ENCODE data around the gene REELD1. TPM values are rescaled to one million over a fixed set of nuclear protein-coding genes. Genes with fewer than 3 reads are reported as not detected.

REELD1 gene
- total and polyA plus RNA-seq, 4 experiments from 2014 or later = 0.11 to 0.58 (median 0.42) TPM; not detected in 1

GRCh38 chr4:146224326-146224966, 10.1 kb downstream of the REELD1 start:
- no peak overlapping the region for H3K27ac ChIP-seq (ENCODE audit: low read depth, low read length)
- CTCF ChIA-PET (ENCODE audit: partially characterized antibody) = interaction anchor here (1.6 kb wide), 1 partner anchor 14 kb away, joined by 3 read pairs; no protein-coding TSS in a partner anchor
- H3K9me3 ChIP-seq (ENCODE audit: control insufficient read depth in 1 of 2, low read length in 2 of 2) = no peaks in the 10 kb centered on the region
- Mint-ChIP-seq H3K36me3 (no peaks in the 10 kb centered on the region), H3K27ac (no peak overlapping the region), H3K4me1 (no peaks in the 10 kb centered on the region), H3K9me3 (no peaks in the 10 kb centered on the region), H3K27me3 (no peaks in the 10 kb centered on the region), H3K4me3 (no peak overlapping the region)
- H3K27me3 ChIP-seq (ENCODE audit: insufficient read depth, low read length) = no peaks in the 10 kb centered on the region
- H3K36me3 ChIP-seq (ENCODE audit: insufficient read depth, low read length) = no peaks in the 10 kb centered on the region
- H3K4me1 ChIP-seq (ENCODE audit: insufficient read depth, low read length) = no peaks in the 10 kb centered on the region
- intact Hi-C loops (cut with micrococcal nuclease) = no loop called here
- DNase-seq = no peak
- POLR2A ChIA-PET (ENCODE audit: partially characterized antibody) = no interaction called here
- no peak overlapping the region for H3K4me3 ChIP-seq (ENCODE audit: low read length in 2 of 2)

GRCh38 chr4:146229406-146229805, 15.1 kb downstream of the REELD1 start:
- Histone ChIP-seq H3K36me3 (ENCODE audit: insufficient read depth, low read length) (no peaks in the 10 kb centered on the region), H3K4me1 (ENCODE audit: insufficient read depth, low read length) (no peaks in the 10 kb centered on the region), H3K27ac (ENCODE audit: low read depth, low read length) (no peak overlapping the region), H3K4me3 (ENCODE audit: low read length in 2 of 2) (no peak overlapping the region), H3K9me3 (ENCODE audit: control insufficient read depth in 1 of 2, low read length in 2 of 2) (no peaks in the 10 kb centered on the region), H3K27me3 (ENCODE audit: insufficient read depth, low read length) (no peaks in the 10 kb centered on the region)
- no peaks in the 10 kb centered on the region for H3K27me3 Mint-ChIP-seq
- no peaks in the 10 kb centered on the region for H3K4me1 Mint-ChIP-seq
- no peaks in the 10 kb centered on the region for H3K36me3 Mint-ChIP-seq
- ChIA-PET POLR2A (ENCODE audit: partially characterized antibody) (no interaction called here), CTCF (ENCODE audit: partially characterized antibody) (no interaction called here)
- DNase-seq = no peak
- no peak overlapping the region for H3K4me3 Mint-ChIP-seq
- H3K9me3 Mint-ChIP-seq = peaks cover 0 to 4% (median 0%) of the 10 kb centered on the region in 8 donors
- no peak overlapping the region for H3K27ac Mint-ChIP-seq
- intact Hi-C loops (cut with micrococcal nuclease) = no loop called here

- ChIA-PET CTCF (ENCODE audit: partially characterized antibody) (interaction anchor here (1.2 kb wide), 1 partner anchor 10 kb away, joined by 3 read pairs; no protein-coding TSS in a partner anchor), POLR2A (ENCODE audit: partially characterized antibody) (no interaction called here)
- H3K27me3 Mint-ChIP-seq = peaks cover 2 to 5% of the 10 kb centered on the region in 2 donors
- no peaks in the 10 kb centered on the region for H3K36me3 Mint-ChIP-seq
- no peak for DNase-seq
- no peak overlapping the region for H3K27ac Mint-ChIP-seq
- Histone ChIP-seq H3K27me3 (ENCODE audit: insufficient read depth, low read length) (no peaks in the 10 kb centered on the region), H3K36me3 (ENCODE audit: insufficient read depth, low read length) (no peaks in the 10 kb centered on the region), H3K9me3 (ENCODE audit: control insufficient read depth in 1 of 2, low read length in 2 of 2) (no peaks in the 10 kb centered on the region), H3K4me3 (ENCODE audit: low read length in 2 of 2) (no peak overlapping the region), H3K27ac (ENCODE audit: low read depth, low read length) (no peak overlapping the region), H3K4me1 (ENCODE audit: insufficient read depth, low read length) (no peaks in the 10 kb centered on the region)
- H3K9me3 Mint-ChIP-seq = peaks cover 0 to 4% (median 0%) of the 10 kb centered on the region in 8 donors
- intact Hi-C loops (cut with micrococcal nuclease) = no loop called here
- no peak overlapping the region for H3K4me3 Mint-ChIP-seq
- H3K4me1 Mint-ChIP-seq = no peaks in the 10 kb centered on the region
Observed at GRCh38 chr4:146232131-146232722, 17.9 kb downstream of the REELD1 start.

DNA sequence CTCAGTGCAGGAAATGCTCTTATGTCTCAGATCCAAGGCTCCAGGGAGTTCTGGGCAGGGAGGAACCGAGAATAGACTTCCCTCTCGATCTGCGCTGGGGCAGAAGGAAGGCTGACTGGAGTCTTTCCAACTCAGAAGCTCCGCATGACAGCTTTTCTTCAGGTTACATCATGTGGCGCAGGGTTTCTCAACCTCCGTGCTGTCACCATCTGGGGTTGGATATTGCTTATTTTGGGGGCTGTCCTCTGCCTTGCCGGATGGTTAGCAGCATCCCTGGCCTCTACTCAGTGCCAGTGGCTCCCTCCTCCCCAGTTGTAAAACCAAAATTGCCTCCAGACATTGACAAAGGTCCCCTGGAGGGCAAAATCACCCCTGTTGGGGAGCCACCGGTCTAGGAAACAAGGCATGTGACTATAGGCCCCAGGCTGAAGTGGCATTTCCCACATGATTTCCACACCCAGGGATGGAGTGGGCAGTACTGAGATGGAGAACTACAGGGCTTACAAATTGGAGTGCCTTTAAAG, 21.4 kb downstream of the REELD1 start:
- no peak overlapping the region for H3K27ac Mint-ChIP-seq

GRCh38 chr4:146236216-146236615, 21.9 kb downstream of the REELD1 start:
- H3K9me3 ChIP-seq (ENCODE audit: control insufficient read depth in 1 of 2, low read length in 2 of 2) = no peaks in the 10 kb centered on the region
- Mint-ChIP-seq H3K9me3 (peaks cover 0 to 4% (median 0%) of the 10 kb centered on the region in 8 donors), H3K4me3 (no peak overlapping the region), H3K27ac (no peak overlapping the region), H3K4me1 (no peaks in the 10 kb centered on the region), H3K27me3 (peaks cover 4 to 8% of the 10 kb centered on the region in 2 donors), H3K36me3 (no peaks in the 10 kb centered on the region)
- no peaks in the 10 kb centered on the region for H3K4me1 ChIP-seq (ENCODE audit: insufficient read depth, low read length)
- H3K36me3 ChIP-seq (ENCODE audit: insufficient read depth, low read length) = no peaks in the 10 kb centered on the region
- ChIA-PET CTCF (ENCODE audit: partially characterized antibody) (interaction anchor here (1.5 kb wide), 1 partner anchor 8 kb away, joined by 5 read pairs; no protein-coding TSS in a partner anchor), POLR2A (ENCODE audit: partially characterized antibody) (no interaction called here)
- no peak for DNase-seq
- intact Hi-C loops (cut with micrococcal nuclease) = no loop called here
- H3K27ac ChIP-seq (ENCODE audit: low read depth, low read length) = no peak overlapping the region
- H3K27me3 ChIP-seq (ENCODE audit: insufficient read depth, low read length) = no peaks in the 10 kb centered on the region
- H3K4me3 ChIP-seq (ENCODE audit: low read length in 2 of 2) = no peak overlapping the region

More for the DNA sequence above, 21.4 kb downstream of the REELD1 start:
- ChIA-PET CTCF (ENCODE audit: partially characterized antibody) (interaction anchor here (1.0 to 1.4 kb wide), 2 partner anchors 9 to 861 kb away, joined by 3 to 5 read pairs; no protein-coding TSS in a partner anchor), POLR2A (ENCODE audit: partially characterized antibody) (no interaction called here)
- Mint-ChIP-seq H3K36me3 (no peaks in the 10 kb centered on the region), H3K4me1 (no peaks in the 10 kb centered on the region), H3K27me3 (peaks cover 4 to 8% of the 10 kb centered on the region in 2 donors), H3K4me3 (no peak overlapping the region), H3K9me3 (peaks cover 0 to 4% (median 0%) of the 10 kb centered on the region in 8 donors)
- Histone ChIP-seq H3K9me3 (ENCODE audit: control insufficient read depth in 1 of 2, low read length in 2 of 2) (no peaks in the 10 kb centered on the region), H3K27me3 (ENCODE audit: insufficient read depth, low read length) (no peaks in the 10 kb centered on the region), H3K4me1 (ENCODE audit: insufficient read depth, low read length) (no peaks in the 10 kb centered on the region), H3K27ac (ENCODE audit: low read depth, low read length) (no peak overlapping the region), H3K4me3 (ENCODE audit: low read length in 2 of 2) (no peak overlapping the region), H3K36me3 (ENCODE audit: insufficient read depth, low read length) (no peaks in the 10 kb centered on the region)
- intact Hi-C loops (cut with micrococcal nuclease) = no loop called here
- DNase-seq = no peak

DNA sequence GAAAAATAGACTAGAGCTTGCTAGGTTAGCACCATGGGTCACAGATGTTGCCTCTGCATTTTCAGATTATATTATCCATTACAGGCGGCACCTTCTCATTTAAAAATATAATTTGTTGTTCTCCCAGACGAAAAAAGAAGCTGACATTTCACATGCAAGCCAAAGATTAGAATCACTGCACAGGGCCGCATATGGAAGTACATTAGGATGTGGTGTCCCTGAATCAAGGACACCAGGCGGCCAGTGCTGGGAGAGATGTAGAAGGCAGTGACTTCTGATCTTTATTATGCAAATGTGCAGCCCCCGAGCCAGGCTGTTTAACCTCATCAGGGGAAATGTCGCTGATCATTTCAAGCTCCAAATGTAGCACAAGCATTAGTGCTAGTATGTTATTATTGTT, 22.8 kb downstream of the REELD1 start:
- H3K4me3 Mint-ChIP-seq = no peak overlapping the region
- H3K27ac Mint-ChIP-seq = no peak overlapping the region
- DNase-seq = no peak
- no peak overlapping the region for H3K27ac ChIP-seq (ENCODE audit: low read depth, low read length)
- intact Hi-C loops (cut with micrococcal nuclease) = no loop called here
- H3K9me3 ChIP-seq (ENCODE audit: control insufficient read depth in 1 of 2, low read length in 2 of 2) = no peaks in the 10 kb centered on the region
- no peaks in the 10 kb centered on the region for H3K4me1 ChIP-seq (ENCODE audit: insufficient read depth, low read length)
- CTCF ChIA-PET (ENCODE audit: partially characterized antibody) = interaction anchor here (1.4 to 1.5 kb wide), 2 partner anchors 9 to 860 kb away, joined by 4 to 5 read pairs; no protein-coding TSS in a partner anchor
- no peaks in the 10 kb centered on the region for H3K36me3 ChIP-seq (ENCODE audit: insufficient read depth, low read length)
- H3K27me3 ChIP-seq (ENCODE audit: insufficient read depth, low read length) = no peaks in the 10 kb centered on the region
- no peak overlapping the region for H3K4me3 ChIP-seq (ENCODE audit: low read length in 2 of 2)
- POLR2A ChIA-PET (ENCODE audit: partially characterized antibody) = no interaction called here
- H3K9me3 Mint-ChIP-seq = peaks cover 0 to 2% (median 0%) of the 10 kb centered on the region in 8 donors
- no peaks in the 10 kb centered on the region for H3K36me3 Mint-ChIP-seq
- peaks cover 2 to 4% (median 3%) of the 10 kb centered on the region in 4 donors for H3K4me1 Mint-ChIP-seq
- H3K27me3 Mint-ChIP-seq = peaks cover 4 to 11% of the 10 kb centered on the region in 2 donors

DNA sequence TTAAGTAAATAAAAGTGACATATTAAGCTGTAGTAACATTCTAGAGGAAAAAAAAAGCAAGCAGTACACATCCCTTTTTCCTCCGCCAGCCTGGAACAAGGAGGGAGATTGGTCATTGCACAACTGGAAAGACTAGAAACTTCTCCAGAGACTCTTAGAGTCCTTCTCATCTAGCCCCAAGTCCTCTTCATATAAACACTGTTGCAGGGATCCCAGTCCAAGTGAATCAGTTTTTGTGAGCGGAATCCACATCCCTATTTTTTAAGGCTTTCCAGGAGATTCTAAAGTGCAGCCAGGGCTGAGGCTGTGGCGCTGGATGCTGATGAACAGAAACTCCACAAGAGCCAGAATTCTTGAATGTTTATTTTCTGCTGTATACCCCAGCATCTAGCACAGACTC, 23.8 kb downstream of the REELD1 start:
- Mint-ChIP-seq H3K27me3 (peaks cover 4 to 11% of the 10 kb centered on the region in 2 donors), H3K27ac (no peak overlapping the region), H3K4me3 (no peak overlapping the region), H3K9me3 (no peaks in the 10 kb centered on the region), H3K36me3 (no peaks in the 10 kb centered on the region), H3K4me1 (peaks cover 4 to 5% (median 5%) of the 10 kb centered on the region in 4 donors)
- Histone ChIP-seq H3K4me3 (ENCODE audit: low read length in 2 of 2) (no peak overlapping the region), H3K4me1 (ENCODE audit: insufficient read depth, low read length) (peaks cover 2% of the 10 kb centered on the region), H3K9me3 (ENCODE audit: control insufficient read depth in 1 of 2, low read length in 2 of 2) (no peaks in the 10 kb centered on the region), H3K36me3 (ENCODE audit: insufficient read depth, low read length) (no peaks in the 10 kb centered on the region), H3K27me3 (ENCODE audit: insufficient read depth, low read length) (no peaks in the 10 kb centered on the region), H3K27ac (ENCODE audit: low read depth, low read length) (no peak overlapping the region)
- intact Hi-C loops (cut with micrococcal nuclease) = no loop called here
- DNase-seq = no peak
- POLR2A ChIA-PET (ENCODE audit: partially characterized antibody) = no interaction called here
- CTCF ChIA-PET (ENCODE audit: partially characterized antibody) = interaction anchor here (1.4 kb wide), 1 partner anchor 859 kb away, joined by 4 read pairs; no protein-coding TSS in a partner anchor
